SU-DHL-6 (cell line): ENCODE results near the gene PPP1CB.

Experiments used
- CTCF ChIP-seq: fragments of 200-600 bp; sonication (generic); IDR thresholded peaks from one replicate; pipeline ENCODE4 v1.5.1; 2017; ENCODE audit warnings: antibody characterized with exemption, mild to moderate bottlenecking, low read length, moderate library complexity; ENCODE audit not compliant: insufficient read depth, poor library complexity, severe bottlenecking
- EZH2phosphoT487 ChIP-seq: fragments of 200-600 bp; sonication (generic), shearing (Covaris generic); conservative IDR thresholded peaks from 2 replicates; pipeline ENCODE4 v1.6.1; 2018; ENCODE audit warnings: mild to moderate bottlenecking, antibody characterized with exemption, low read length, moderate library complexity, mixed read lengths

- no peak for TF ChIP-seq CTCF
- TF ChIP-seq EZH2phosphoT487, result no peak
These were observed 29.9 kb upstream of the PPP1CB start for GRCh38 chr2:28721601-28722191.
